Peyer's patch (tissue), 4 donors: Measurements from ENCODE around the gene PIGK. TPM values are rescaled to one million over a fixed set of nuclear protein-coding genes. Genes with fewer than 3 reads are reported as not detected.
"Not testable (repeated sequence)": the region's sequence is repeated elsewhere in the genome, so short reads cannot be mapped to it uniquely, and the experiment has no call there.

Source experiments
- DNase-seq, 3 donors: peaks; one replicate each; pipeline ENCODE4 v3.0.0-alpha.2; 2017 to 2019
- H3K27ac ChIP-seq, 4 donors: fragments of 200-600 bp; sonication (generic); one replicate each; pipeline ENCODE4 v1.5.1; 2016 to 2019
- H3K27me3 ChIP-seq, 2 donors: fragments of 200-600 bp; sonication (generic); one replicate each; pipeline ENCODE4 v1.5.1; 2019
- H3K36me3 ChIP-seq, 3 donors: fragments of 200-600 bp; sonication (generic); one replicate each; pipeline ENCODE4 v1.5.1; 2016 to 2019
- H3K4me1 ChIP-seq, 4 donors: fragments of 200-600 bp; sonication (generic); one replicate each; pipeline ENCODE4 v1.5.1; 2016 to 2019
- H3K4me3 ChIP-seq, 4 donors: fragments of 200-600 bp; sonication (generic); 1 replicate in 3 of 4; 2 replicates in 1 of 4; pipeline ENCODE4 v1.5.1; 2016 to 2019; ENCODE audit warnings: mild to moderate bottlenecking in 1 of 4
- H3K9me3 ChIP-seq, 4 donors: fragments of 200-600 bp; sonication (generic); one replicate each; pipeline ENCODE4 v1.5.1; 2016 to 2019; ENCODE audit warnings: mild to moderate bottlenecking in 1 of 4
- CTCF ChIP-seq, 6 experiments: fragments of 450-650 bp in 4 of 6; fragments of 200-600 bp in 2 of 6; sonication (generic) in 1 of 6; IDR thresholded peaks; one replicate each; pipeline ENCODE4 v1.5.1; 2017 to 2019; ENCODE audit warnings: antibody characterized with exemption in 6 of 6, mild to moderate bottlenecking in 3 of 6, moderate library complexity in 1 of 6
- POLR2A ChIP-seq, 2 donors: fragments of 450-650 bp; IDR thresholded peaks; one replicate each; pipeline ENCODE4 v1.5.1; 2017; ENCODE audit warnings: antibody characterized with exemption in 2 of 2, mild to moderate bottlenecking in 2 of 2, moderate library complexity in 2 of 2
- total RNA-seq, 4 donors: library from RNA; depleted of rRNA; stranded (reverse); fragments of >200 nt; gene quantifications; one replicate each; pipeline ENCODE4 v1.1.0, GENCODE V29; 2016

The PIGK gene
- total RNA-seq, 4 donors from 2014 or later: 4.1 to 8.8 (median 6.4) TPM

- H3K9me3 ChIP-seq: no peaks in the 10 kb centered on the region
- H3K27ac ChIP-seq: no peak overlapping the region
- TF ChIP-seq POLR2A (IDR thresholded peaks at IDR 0.05) (no peak), CTCF (IDR thresholded peaks at IDR 0.05) (no peak)
- no peak overlapping the region for H3K4me3 ChIP-seq
- no peak for DNase-seq
- H3K27me3 ChIP-seq: no peaks in the 10 kb centered on the region
- H3K36me3 ChIP-seq: peaks cover 0 to 5% (median 0%) of the 10 kb centered on the region in 3 donors
- no peaks in the 10 kb centered on the region for H3K4me1 ChIP-seq
Observed at GRCh38 chr1:77197351-77197750, 21.9 kb downstream of the PIGK start.

GRCh38 chr1:77193951-77194350 lies 25.3 kb downstream of the PIGK start:
- Histone ChIP-seq H3K4me1 (no peaks in the 10 kb centered on the region), H3K27ac (no peak overlapping the region), H3K4me3 (no peak overlapping the region), H3K27me3 (no peaks in the 10 kb centered on the region), H3K36me3 (peaks cover 0 to 5% (median 0%) of the 10 kb centered on the region in 3 donors), H3K9me3 (no peaks in the 10 kb centered on the region)
- no peak for DNase-seq
- no peak for TF ChIP-seq POLR2A (IDR thresholded peaks at IDR 0.05)
- no peak for TF ChIP-seq CTCF (IDR thresholded peaks at IDR 0.05)

GRCh38 chr1:77188770-77189169 lies 30.5 kb downstream of the PIGK start:
- TF ChIP-seq POLR2A (IDR thresholded peaks at IDR 0.05) (no peak), CTCF (IDR thresholded peaks at IDR 0.05) (no peak)
- Histone ChIP-seq H3K36me3 (no peaks in the 10 kb centered on the region), H3K27ac (no peak overlapping the region), H3K27me3 (no peaks in the 10 kb centered on the region), H3K4me3 (no peak overlapping the region), H3K4me1 (no peaks in the 10 kb centered on the region), H3K9me3 (no peaks in the 10 kb centered on the region)
- DNase-seq: no peak

- H3K4me3 ChIP-seq, H3K4me1 ChIP-seq, H3K9me3 ChIP-seq, H3K36me3 ChIP-seq, H3K27ac ChIP-seq, DNase-seq, H3K27me3 ChIP-seq: not testable (repeated sequence)
Observed at GRCh38 chr1:77186907-77187306, 32.3 kb downstream of the PIGK start.

- H3K4me3 ChIP-seq: no peak overlapping the region
- peaks cover 0 to 4% (median under 1%) of the 10 kb centered on the region in 4 donors for H3K9me3 ChIP-seq
- H3K36me3 ChIP-seq: no peaks in the 10 kb centered on the region
- no peak overlapping the region for H3K27ac ChIP-seq
- DNase-seq: no peak
- TF ChIP-seq CTCF (IDR thresholded peaks at IDR 0.05): no peak
- no peak for TF ChIP-seq POLR2A (IDR thresholded peaks at IDR 0.05)
- H3K27me3 ChIP-seq: no peaks in the 10 kb centered on the region
- H3K4me1 ChIP-seq: no peaks in the 10 kb centered on the region
Observed at GRCh38 chr1:77182083-77182482, 37.1 kb downstream of the PIGK start.

GRCh38 chr1:77179632-77180031 lies 39.6 kb downstream of the PIGK start:
- H3K4me1 ChIP-seq: no peaks in the 10 kb centered on the region
- peaks cover 0 to 14% (median 1%) of the 10 kb centered on the region in 4 donors for H3K9me3 ChIP-seq
- no peak overlapping the region for H3K4me3 ChIP-seq
- TF ChIP-seq CTCF (IDR thresholded peaks at IDR 0.05): no peak
- TF ChIP-seq POLR2A (IDR thresholded peaks at IDR 0.05): no peak
- H3K36me3 ChIP-seq: no peaks in the 10 kb centered on the region
- no peak overlapping the region for H3K27ac ChIP-seq
- no peaks in the 10 kb centered on the region for H3K27me3 ChIP-seq
- no peak for DNase-seq
